K562 treated with DMSO at 1 percent for 24 hours (cell line): ENCODE measurements around the gene UQCC5. TPM values are rescaled to one million over a fixed set of nuclear protein-coding genes. Genes with fewer than 3 reads are reported as not detected.

Source experiments
- total RNA-seq: library from RNA; unstranded; fragments of 300-600 nt; gene quantifications from 2 replicates; pipeline ENCODE4 v1.2.3, GENCODE V29; 2022; ENCODE audit warnings: low read depth; ENCODE audit not compliant: insufficient read depth

Gene UQCC5
- 33.0 and 37.8 TPM in 2 replicates for total RNA-seq

GRCh38 chr3:52536369-52537164 lies at the start of gene UQCC5:
Gene UQCC5, plus strand, starts transcription at chr3:52536605. Its CDS starts 151 bp downstream, at chr3:52536756.

GRCh38 chr3:52494886-52495495 lies 41.4 kb upstream of the UQCC5 start, which contains the start of gene STAB1:
Gene STAB1, plus strand, starts transcription at chr3:52495338. Its CDS starts 76 bp downstream, at chr3:52495414.

GRCh38 chr3:52533623-52534280 lies 2.7 kb upstream of the UQCC5 start, which contains the start of gene NT5DC2:
Gene NT5DC2, minus strand, starts transcription at chr3:52533857. Its CDS starts 120 bp downstream, at chr3:52533737.

Other genes with a start within 250 kb of the UQCC5 start
- gene GLYCTK, start 248.8 kb upstream of the UQCC5 start, total RNA-seq, result 3.7 and 4.9 TPM in 2 replicates
- gene DNAH1, start 220.3 kb upstream of the UQCC5 start, total RNA-seq, result 0.88 and 1.4 TPM in 2 replicates
- 65.8 and 72.0 TPM in 2 replicates for gene BAP1, start 126.6 kb upstream of the UQCC5 start, total RNA-seq
- gene PHF7, start 125.9 kb upstream of the UQCC5 start, total RNA-seq, result 19.6 and 22.2 TPM in 2 replicates
- gene SEMA3G, start 91.5 kb upstream of the UQCC5 start, total RNA-seq, result 0.13 TPM in 1 of 2 replicates, not detected in the other
- gene TNNC1, start 82.6 kb upstream of the UQCC5 start, total RNA-seq, result not detected in 2 replicates
- 44.8 and 46.3 TPM in 2 replicates for gene NISCH, start 81.0 kb upstream of the UQCC5 start, total RNA-seq
- gene STAB1, start 41.3 kb upstream of the UQCC5 start, total RNA-seq, result 0.24 and 0.46 TPM in 2 replicates
- 119 and 144 TPM in 2 replicates for gene NT5DC2, start 2.7 kb upstream of the UQCC5 start, total RNA-seq
- 13.7 and 19.7 TPM in 2 replicates for gene PBRM1, start 149.3 kb downstream of the UQCC5 start, total RNA-seq
- gene GNL3, start 149.4 kb downstream of the UQCC5 start, total RNA-seq, result 27.5 and 33.1 TPM in 2 replicates
- 32.6 and 39.1 TPM in 2 replicates for gene GLT8D1, start 169.2 kb downstream of the UQCC5 start, total RNA-seq
- gene SPCS1, start 169.5 kb downstream of the UQCC5 start, total RNA-seq, result 64.8 and 65.9 TPM in 2 replicates
- gene NEK4, start 234.3 kb downstream of the UQCC5 start, total RNA-seq, result 9.4 and 10.3 TPM in 2 replicates
- gene ITIH1, start 241.0 kb downstream of the UQCC5 start, total RNA-seq, result not detected in 2 replicates